IMR-90 (cell line): ENCODE data around the gene POTEG. TPM values are rescaled to one million over a fixed set of nuclear protein-coding genes. Genes with fewer than 3 reads are reported as not detected.
"Not testable (repeated sequence)": the region's sequence is repeated elsewhere in the genome, so short reads cannot be mapped to it uniquely, and the experiment has no call there.

Source experiments
- ATAC-seq: fragments of 200-7000 bp; cut with Tn5 transposase; 2 replicates; pipeline ENCODE4 v1.9.1; 2020; ENCODE audit warnings: low read depth, mild to moderate bottlenecking, moderate library complexity
- BruUV-seq: library from RNA; stranded (reverse); fragments of 400-500 nt; replicated peaks from 2 replicates; lab custom pipeline; 2021; lab: Mats Ljungman, UMichigan
- CTCF ChIA-PET: fragments of 300-600 bp; formaldehyde crosslinking; extraction: SDS; loops from one replicate; lab custom pipeline; 2021; ENCODE audit warnings: antibody characterized with exemption; lab: Yijun Ruan, JAX
- POLR2A ChIA-PET: fragments of 300-600 bp; sonication (Branson Sonifier 250); formaldehyde crosslinking; loops from one replicate; lab custom pipeline; 2022; ENCODE audit warnings: antibody characterized with exemption; ENCODE audit not compliant: unreplicated experiment; lab: Charles Lee
- DNase-seq: peaks from one replicate; pipeline ENCODE4 v3.0.0; 2013
- H2AFZ ChIP-seq: replicated peaks from 2 replicates; pipeline ENCODE3; 2013; ENCODE audit warnings: low read length, mild to moderate bottlenecking; ENCODE audit not compliant: poor library complexity
- H2AK5ac ChIP-seq: 2 replicates; pipeline ENCODE4 v1.6.1; 2013; ENCODE audit warnings: low read depth, low read length, inconsistent platforms
- H2AK9ac ChIP-seq: replicated peaks from 2 replicates; pipeline ENCODE3; 2013; ENCODE audit warnings: mild to moderate bottlenecking, low read depth, low read length, moderate library complexity; ENCODE audit not compliant: poor library complexity
- H2BK120ac ChIP-seq: 2 replicates; pipeline ENCODE4 v1.6.1; 2013; ENCODE audit warnings: low read depth, low read length, inconsistent platforms
- H2BK15ac ChIP-seq: 3 replicates; pipeline ENCODE4 v1.6.1; 2013; ENCODE audit warnings: low read depth, low read length, inconsistent platforms
- H2BK20ac ChIP-seq: 2 replicates; pipeline ENCODE4 v1.6.1; 2013; ENCODE audit warnings: low read depth, mild to moderate bottlenecking, inconsistent platforms, low read length, moderate library complexity
- H2BK5ac ChIP-seq: 2 replicates; pipeline ENCODE4 v1.6.1; 2013; ENCODE audit warnings: mild to moderate bottlenecking, low read depth, low read length, inconsistent platforms; ENCODE audit not compliant: poor library complexity, severe bottlenecking
- H3K14ac ChIP-seq: replicated peaks from 2 replicates; pipeline ENCODE4 v1.6.1; 2013; ENCODE audit warnings: low read depth, low read length, inconsistent platforms
- H3K18ac ChIP-seq: 2 replicates; pipeline ENCODE4 v1.6.1; 2013; ENCODE audit warnings: low read depth, low read length, control low read depth
- H3K23ac ChIP-seq: 2 replicates; pipeline ENCODE4 v1.6.1; 2013; ENCODE audit warnings: low read depth, low read length, inconsistent platforms
- H3K27ac ChIP-seq: 2 replicates; pipeline ENCODE4 v1.5.1; 2013; ENCODE audit warnings: mild to moderate bottlenecking, control low read depth, low read length; ENCODE audit not compliant: insufficient read depth
- H3K27me3 ChIP-seq: 2 replicates; pipeline ENCODE4 v1.6.1; 2013; ENCODE audit warnings: low read length; ENCODE audit not compliant: control insufficient read depth, insufficient read depth
- H3K36me3 ChIP-seq: 2 replicates; pipeline ENCODE4 v1.6.1; 2013; ENCODE audit warnings: low read length, mixed read lengths; ENCODE audit not compliant: control insufficient read depth, insufficient read depth
- H3K4ac ChIP-seq: 2 replicates; pipeline ENCODE4 v1.6.1; 2013; ENCODE audit warnings: low read depth, low read length, inconsistent platforms
- H3K4me1 ChIP-seq: 2 replicates; pipeline ENCODE4 v1.6.1; 2013; ENCODE audit warnings: low read length, mixed read lengths; ENCODE audit not compliant: control insufficient read depth, insufficient read depth
- H3K4me2 ChIP-seq: 2 replicates; pipeline ENCODE4 v1.6.1; 2013; ENCODE audit warnings: low read depth, mild to moderate bottlenecking, control low read depth, low read length, moderate library complexity
- H3K4me3 ChIP-seq: 2 replicates; pipeline ENCODE4 v1.5.1; 2013; ENCODE audit warnings: low read depth, mild to moderate bottlenecking, control low read depth, low read length, moderate library complexity; ENCODE audit not compliant: insufficient read depth
- H3K56ac ChIP-seq: 2 replicates; pipeline ENCODE4 v1.6.1; 2013; ENCODE audit warnings: low read length, inconsistent platforms; ENCODE audit not compliant: insufficient read depth; ENCODE audit errors: extremely low read depth
- H3K79me1 ChIP-seq, 2 experiments: 2 replicates each; pipeline ENCODE4 v1.6.1; 2013; ENCODE audit warnings: low read length in 2 of 2, inconsistent platforms in 1 of 2, low read depth in 1 of 2
- H3K9ac ChIP-seq: 2 replicates; pipeline ENCODE4 v1.6.1; 2013; ENCODE audit warnings: low read depth, low read length, control low read depth
- H3K9me1 ChIP-seq: 2 replicates; pipeline ENCODE4 v1.6.1; 2013; ENCODE audit warnings: low read length, inconsistent platforms; ENCODE audit not compliant: insufficient read depth
- H3K9me3 ChIP-seq: 2 replicates; pipeline ENCODE4 v1.6.1; 2013; ENCODE audit warnings: low read length; ENCODE audit not compliant: control insufficient read depth, insufficient read depth
- H4K20me1 ChIP-seq: 2 replicates; pipeline ENCODE4 v1.6.1; 2013; ENCODE audit warnings: low read length, inconsistent platforms; ENCODE audit not compliant: insufficient read depth
- H4K5ac ChIP-seq: 2 replicates; pipeline ENCODE4 v1.6.1; 2013; ENCODE audit warnings: mild to moderate bottlenecking, low read depth, low read length, control low read depth
- H4K8ac ChIP-seq, 2 experiments: 2 replicates each; pipeline ENCODE4 v1.6.1; 2013; ENCODE audit warnings: low read depth in 2 of 2, low read length in 2 of 2, control low read depth in 1 of 2, inconsistent platforms in 1 of 2
- H4K91ac ChIP-seq: 2 replicates; pipeline ENCODE4 v1.6.1; 2013; ENCODE audit warnings: low read depth, low read length, inconsistent platforms; ENCODE audit not compliant: insufficient read depth
- WGBS, 2 experiments: methylation state at CpG; one replicate each; pipeline versions ENCODE4 v1.1.5 to v1.1.7; 2013; ENCODE audit warnings: missing lambda C conversion rate in 2 of 2; ENCODE audit not compliant: insufficient read length in 1 of 2; ENCODE audit errors: extremely low coverage in 2 of 2; 5-methylcytosine and 5-hydroxymethylcytosine counted together
- dilution Hi-C: fragments of 300-500 bp; cut with HindIII; formaldehyde crosslinking; loops from one replicate; pipeline ENCODE4 v1.14.3; 2018; ENCODE audit warnings: low sequenced_read_pairs; ENCODE audit not compliant: unreplicated experiment
- in situ Hi-C: fragments of 300-500 bp; cut with MboI; formaldehyde crosslinking; loops from 3 replicates; pipeline ENCODE4 v1.14.3; 2019; ENCODE audit warnings: low sequenced_read_pairs, inconsistent platforms, mixed read lengths
- intact Hi-C: fragments of 100-400 bp; cut with micrococcal nuclease; formaldehyde crosslinking; loops from 2 replicates; pipeline ENCODE4 v1.10.0; 2022
- polyA plus RNA-seq, 3 experiments: library from polyadenylated mRNA; depleted of rRNA; stranded (reverse); fragments of >200 nt; gene quantifications; 2 replicates each; pipeline ENCODE4 v1.2.3, GENCODE V29; 2012; ENCODE audit warnings: low replicate concordance in 1 of 3
- total RNA-seq: library from RNA; depleted of rRNA; stranded (reverse); fragments of >200 nt; gene quantifications from 2 replicates; pipeline ENCODE4 v1.2.3, GENCODE V29; 2012

The POTEG gene
- total and polyA plus RNA-seq, 2 of the 4 experiments (the other 2 are of a cell fraction), result not detected

- H2BK20ac ChIP-seq, H2AK5ac ChIP-seq, H3K4ac ChIP-seq, H3K18ac ChIP-seq, H4K8ac ChIP-seq, DNase-seq, in situ Hi-C loops, H3K4me2 ChIP-seq, H3K9me1 ChIP-seq, H2AK9ac ChIP-seq, H2AFZ ChIP-seq, H3K23ac ChIP-seq, H3K14ac ChIP-seq, POLR2A ChIA-PET, H3K9me3 ChIP-seq, dilution Hi-C loops, H3K4me3 ChIP-seq, H3K27ac ChIP-seq, H3K56ac ChIP-seq, H2BK15ac ChIP-seq, H4K5ac ChIP-seq, CTCF ChIA-PET, H3K4me1 ChIP-seq, H3K27me3 ChIP-seq, H2BK120ac ChIP-seq, H4K91ac ChIP-seq, H3K36me3 ChIP-seq, H3K9ac ChIP-seq, ATAC-seq, H2BK5ac ChIP-seq, H3K79me1 ChIP-seq, BruUV-seq, intact Hi-C loops, H4K20me1 ChIP-seq: not testable (repeated sequence)
- WGBS, 2 experiments, result no CpG with 5 or more reads among the region's 6 CpGs
These were observed 11.6 kb upstream of the POTEG start for GRCh38 chr14:19445761-19446160.

GRCh38 chr14:19439826-19440225, 5.7 kb upstream of the POTEG start:
- H4K20me1 ChIP-seq, dilution Hi-C loops, H4K8ac ChIP-seq, H3K4me2 ChIP-seq, H4K91ac ChIP-seq, ATAC-seq, CTCF ChIA-PET, H3K14ac ChIP-seq, DNase-seq, H3K36me3 ChIP-seq, H3K9me1 ChIP-seq, in situ Hi-C loops, H2AFZ ChIP-seq, H3K9ac ChIP-seq, H3K4ac ChIP-seq, H4K5ac ChIP-seq, H3K79me1 ChIP-seq, intact Hi-C loops, H3K4me1 ChIP-seq, H3K23ac ChIP-seq, H3K9me3 ChIP-seq, H2BK20ac ChIP-seq, H3K4me3 ChIP-seq, H3K27me3 ChIP-seq, H3K56ac ChIP-seq, H3K27ac ChIP-seq, H2AK5ac ChIP-seq, BruUV-seq, POLR2A ChIA-PET, H2BK5ac ChIP-seq, H2AK9ac ChIP-seq, H2BK15ac ChIP-seq, H3K18ac ChIP-seq, H2BK120ac ChIP-seq: not testable (repeated sequence)
- no CpG with 5 or more reads among the region's 3 CpGs for WGBS, 2 experiments
